Measurements from ENCODE around the gene TTYH2.

DNA sequence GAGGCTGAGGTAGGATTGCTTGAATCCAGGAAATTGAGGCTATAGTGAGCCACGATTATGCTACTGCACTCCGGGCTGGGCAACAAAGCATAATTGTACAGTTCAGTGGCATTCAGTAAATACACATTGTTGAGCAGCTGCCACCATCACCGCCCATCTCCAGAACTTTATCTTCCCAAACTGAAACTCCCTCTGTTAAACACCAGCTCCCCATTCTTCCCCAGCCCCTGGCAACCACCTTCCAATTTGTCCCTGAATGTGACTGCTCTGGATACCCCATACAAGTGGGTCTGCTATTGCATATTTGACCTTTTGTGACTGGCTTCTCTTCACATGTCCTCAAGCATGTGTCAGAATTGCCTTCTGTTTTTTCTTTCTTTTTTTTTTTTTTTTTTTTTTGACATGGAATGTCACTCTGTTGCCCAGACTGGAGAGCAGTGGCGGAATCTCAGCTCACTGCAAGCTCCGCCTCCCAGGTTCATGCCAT, 7.0 kb upstream of the TTYH2 start:
- TF ChIP-seq CTCF (IDR thresholded peaks at IDR 0.05) (no peak), POLR2A (IDR thresholded peaks at IDR 0.05) (no peak), EP300 (IDR thresholded peaks at IDR 0.05) (peak in 1 of 2 donors; percentile 69)

All from tibial nerve (tissue), 4 donors.